ENCODE measurements around the gene ZP2.
"Not testable (repeated sequence)": the region's sequence is repeated elsewhere in the genome, so short reads cannot be mapped to it uniquely, and the experiment has no call there.

Gene ZP2

DNA sequence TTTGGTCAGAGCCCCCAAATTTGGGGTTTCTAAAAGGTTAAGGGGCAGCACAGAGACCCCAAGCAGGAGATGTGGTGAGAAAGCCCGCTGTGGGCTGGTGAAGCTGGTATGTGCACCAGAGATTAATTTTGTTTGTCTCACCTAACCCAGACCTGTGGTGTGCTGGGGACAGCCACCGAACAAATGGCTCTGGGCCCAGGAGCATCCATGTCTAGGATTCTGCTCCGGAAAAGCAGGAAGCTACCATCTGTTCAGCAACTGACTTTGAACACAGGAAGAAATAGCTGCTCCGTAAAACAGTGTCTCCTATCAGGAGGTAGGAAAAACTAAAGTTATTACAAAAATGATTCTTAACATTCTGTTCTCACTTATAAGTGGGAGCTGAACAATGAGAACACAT, 2.7 kb upstream of the ZP2 start:
- no peak for DNase-seq

DNA sequence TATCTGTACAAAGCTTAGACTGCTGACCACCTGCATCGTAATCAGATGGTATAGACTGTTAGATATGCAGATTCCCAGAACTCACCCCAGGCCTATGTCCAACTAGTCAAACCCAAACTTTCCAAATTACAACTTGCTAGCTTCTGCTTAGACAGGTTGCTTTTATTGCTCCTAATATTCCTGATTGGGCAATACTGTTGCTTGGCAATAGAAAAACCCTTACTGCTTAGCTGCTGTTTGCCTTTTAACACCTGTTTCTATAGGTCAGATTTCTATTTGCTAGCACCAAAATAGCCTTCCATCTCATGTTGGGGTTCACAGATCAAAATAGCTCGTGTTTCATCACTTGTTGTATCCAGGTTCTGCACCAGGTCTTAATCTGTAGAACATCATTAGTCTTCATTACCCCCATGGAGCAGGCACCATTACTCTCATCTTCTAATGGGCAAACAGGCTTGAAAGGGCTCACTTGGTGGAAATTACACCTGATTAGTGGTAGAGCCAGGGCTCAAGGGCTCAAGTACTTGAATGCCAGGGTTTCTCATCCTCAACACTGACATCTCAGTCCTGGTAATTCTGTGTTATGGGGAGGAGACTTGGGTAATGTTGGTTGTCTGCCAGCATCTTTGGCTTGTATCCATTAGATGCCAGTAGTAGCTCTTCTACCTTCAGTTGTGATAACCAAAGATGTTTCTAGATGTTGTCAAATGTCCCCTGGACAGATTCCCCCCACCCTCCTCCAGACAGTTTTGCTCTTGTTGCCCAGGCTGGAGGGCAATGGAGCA, 2.7 kb downstream of the ZP2 start:
- DNase-seq: no peak

DNA sequence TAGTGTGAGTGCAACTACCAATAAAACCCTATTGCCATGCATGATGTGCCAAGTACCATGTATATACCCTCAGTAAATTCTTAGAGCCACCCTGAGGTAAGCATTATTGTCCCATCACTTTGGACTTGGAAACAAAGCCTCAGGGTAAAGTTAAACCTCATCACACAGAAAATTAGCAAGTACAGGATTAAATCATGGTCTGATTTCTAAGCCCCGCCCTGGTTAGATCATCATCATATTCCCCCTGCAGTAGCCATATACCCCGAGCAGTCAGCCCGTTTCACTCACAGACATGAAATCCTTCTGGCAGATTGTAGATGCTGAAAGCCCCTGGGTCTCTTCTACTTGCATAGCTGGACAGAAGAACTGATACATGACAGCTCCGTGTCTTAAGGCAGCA, 4.8 kb downstream of the ZP2 start:
- no peak for DNase-seq

DNA sequence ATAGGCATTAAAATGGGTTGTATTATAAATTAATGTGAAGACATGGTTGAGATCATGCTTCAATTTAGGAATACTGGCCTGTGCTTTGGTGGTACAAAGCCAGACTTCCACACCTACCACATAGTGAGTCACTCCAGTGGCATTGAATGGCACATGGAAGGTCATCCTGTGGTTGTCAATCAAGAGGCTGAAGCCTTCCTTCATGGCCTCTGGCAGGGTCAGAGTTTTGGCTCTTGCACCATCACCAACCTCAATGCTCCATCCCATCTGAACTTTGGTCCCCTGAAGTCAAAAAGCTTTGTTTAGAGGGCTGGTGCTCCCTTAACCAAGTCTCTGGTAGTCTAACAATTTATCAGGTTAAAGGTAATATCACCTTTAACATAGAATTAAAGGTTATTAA, 6.1 kb downstream of the ZP2 start:
- no peak for DNase-seq

DNA sequence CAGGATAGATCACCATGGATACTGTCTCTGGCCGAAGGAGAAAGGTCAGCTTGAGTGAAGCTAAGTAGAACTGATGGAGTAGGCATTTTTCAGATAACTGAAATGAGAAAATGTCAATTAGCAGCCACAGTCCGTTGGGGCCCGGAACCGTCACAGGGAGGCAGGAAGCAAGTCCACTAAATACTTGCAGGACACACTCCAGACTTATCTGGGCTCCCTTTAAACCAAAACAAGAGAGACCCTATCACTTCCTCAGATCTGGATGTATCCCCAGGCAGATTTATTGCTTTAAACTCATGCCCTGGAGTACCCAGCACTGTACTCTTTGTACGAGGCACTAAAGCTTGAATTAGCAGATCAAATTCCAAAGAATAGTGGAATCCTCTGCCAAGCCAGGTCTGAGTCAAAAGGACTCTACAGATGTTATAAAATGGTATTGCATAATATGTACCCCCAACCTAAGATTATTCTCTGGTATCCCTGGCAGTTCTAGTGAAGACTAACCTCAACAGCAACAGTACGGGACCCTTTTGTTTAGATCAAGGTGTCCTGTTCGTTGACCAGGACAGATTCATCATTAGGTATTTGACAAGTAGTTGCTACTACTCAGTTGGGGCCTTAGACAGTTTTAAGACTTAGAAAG, 8.1 kb downstream of the ZP2 start:
- no peak for DNase-seq

DNA sequence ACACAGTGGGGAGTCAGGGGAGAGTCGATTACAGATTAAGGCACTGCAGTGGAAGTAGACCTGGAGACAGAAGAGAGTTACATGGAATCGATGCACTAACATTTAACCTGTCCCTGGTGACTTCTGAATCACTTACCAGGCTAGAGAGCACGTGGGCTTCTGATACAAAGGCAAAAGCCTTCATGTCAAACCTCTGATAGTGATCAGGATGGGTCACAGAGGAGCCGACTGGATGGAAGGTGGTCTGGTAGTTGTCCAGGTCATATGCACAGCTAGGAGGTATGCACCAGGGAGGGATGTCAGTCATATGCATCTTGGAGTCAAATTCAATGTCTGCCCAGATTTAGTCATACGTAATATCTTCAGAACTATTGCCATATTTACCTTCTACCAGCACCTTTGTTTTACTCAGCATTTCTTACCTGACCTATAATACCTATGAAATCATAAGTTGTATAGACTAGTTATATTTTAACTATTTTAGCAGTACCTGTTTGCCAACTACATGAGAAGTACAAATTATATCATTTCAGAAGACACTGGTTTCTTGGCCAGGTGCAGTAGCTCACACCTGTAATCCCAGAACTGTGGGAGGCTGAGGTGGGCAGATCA, 11.7 kb downstream of the ZP2 start:
- DNase-seq: no peak

DNA sequence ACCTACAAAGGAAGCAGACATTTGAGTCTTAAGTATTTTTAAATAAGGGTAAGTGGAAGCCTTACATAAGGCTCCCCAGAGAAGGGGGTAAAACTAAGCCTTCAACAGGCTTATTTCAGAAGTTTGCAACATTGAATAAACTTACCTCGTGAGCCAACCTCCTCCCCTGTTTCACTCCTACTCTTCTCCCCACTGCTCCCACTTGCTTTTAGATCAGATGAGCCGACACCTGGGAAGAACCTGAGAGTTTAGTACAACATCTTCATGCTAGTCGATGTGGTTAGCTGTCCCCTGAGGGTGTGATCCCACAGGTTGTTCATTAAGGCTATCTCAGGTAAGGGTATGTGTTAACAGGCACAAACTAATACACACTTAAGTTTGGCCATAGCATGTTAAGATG, 13.8 kb downstream of the ZP2 start:
- no peak for DNase-seq

DNA sequence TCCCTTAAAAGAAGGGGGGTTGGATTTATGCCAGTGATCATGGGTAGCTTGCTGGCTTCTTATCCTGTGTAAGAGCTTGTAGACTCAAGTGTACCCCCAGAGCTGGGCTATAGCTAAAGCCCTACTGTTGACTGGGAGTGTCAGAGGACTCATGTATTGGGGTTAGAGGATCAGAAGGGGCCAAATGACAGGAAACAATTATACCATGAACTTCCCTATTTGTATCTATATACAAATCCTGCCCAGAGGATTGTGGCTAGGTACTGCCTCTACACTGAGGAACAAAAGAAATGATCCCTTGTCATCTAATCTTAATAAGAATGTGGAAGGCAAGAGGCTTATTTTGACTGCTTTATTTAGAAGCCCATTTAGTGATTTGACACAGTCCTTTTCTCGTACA, 14.3 kb downstream of the ZP2 start:
- peak in 1 of 2 donors; percentile 8 for DNase-seq

DNA sequence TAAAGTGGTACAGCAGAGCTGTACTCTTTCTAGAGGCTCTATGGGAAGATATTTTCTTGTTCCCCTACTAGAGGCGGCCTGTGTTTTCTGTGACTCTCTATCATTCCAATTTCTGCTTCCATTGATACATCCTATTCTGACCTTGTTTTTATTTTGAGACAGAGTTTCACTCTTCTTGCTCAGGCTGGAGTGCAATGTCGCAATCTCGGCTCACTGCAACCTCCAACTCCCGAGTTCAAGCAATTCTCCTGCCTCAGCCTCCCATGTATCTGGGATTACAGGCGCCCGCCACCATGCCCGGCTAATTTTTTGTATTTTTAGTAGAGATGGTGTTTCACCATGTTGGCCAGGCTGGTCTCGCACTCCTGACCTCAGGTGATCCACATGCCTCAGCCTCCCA, 16.0 kb downstream of the ZP2 start:
- DNase-seq: not testable (repeated sequence)

DNA sequence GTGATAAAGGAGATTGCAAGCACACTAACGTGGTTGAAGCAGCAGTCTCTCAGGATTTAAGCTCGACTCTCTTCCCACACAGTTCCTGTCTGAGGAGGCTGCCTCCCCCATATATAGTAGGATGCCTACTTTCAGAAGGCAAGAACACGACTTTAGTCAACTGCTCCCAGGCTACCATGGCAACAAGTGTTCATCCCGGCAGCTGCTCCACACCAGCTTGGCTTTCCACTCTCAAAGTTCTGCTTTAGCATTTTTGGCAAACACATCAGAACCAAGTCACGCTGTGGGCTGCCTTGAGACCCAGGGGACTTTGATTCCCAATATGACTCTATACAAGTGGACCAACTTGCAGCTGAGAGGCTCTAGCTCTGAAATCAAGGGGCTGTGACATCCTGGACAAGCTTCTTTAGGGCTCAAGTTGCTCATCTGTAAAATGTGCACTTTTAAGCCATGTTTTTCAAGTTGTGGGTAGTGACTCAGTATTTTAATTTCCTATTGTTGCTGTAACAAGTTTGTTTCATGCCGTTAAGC, 16.5 kb downstream of the ZP2 start:
- DNase-seq: no peak

DNA sequence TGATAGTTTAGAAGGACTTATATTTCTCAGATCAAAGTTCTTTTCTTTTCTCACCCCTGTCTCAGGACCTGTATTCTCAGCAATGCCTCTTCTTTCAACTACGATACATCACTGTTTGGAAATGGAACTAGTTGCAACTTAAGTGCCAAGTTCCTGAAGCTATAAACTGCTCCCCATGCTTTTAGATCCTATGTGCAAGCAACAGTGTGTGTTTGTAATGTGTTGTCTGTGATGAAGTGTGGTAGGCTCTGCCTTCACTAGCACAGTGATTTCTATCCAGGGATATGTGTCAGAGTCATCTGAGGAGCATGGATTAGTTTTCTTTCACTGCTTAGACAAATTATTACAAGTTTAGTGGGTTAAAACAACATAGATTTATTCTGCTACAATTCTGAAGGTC, 18.4 kb downstream of the ZP2 start:
- DNase-seq: no peak

DNA sequence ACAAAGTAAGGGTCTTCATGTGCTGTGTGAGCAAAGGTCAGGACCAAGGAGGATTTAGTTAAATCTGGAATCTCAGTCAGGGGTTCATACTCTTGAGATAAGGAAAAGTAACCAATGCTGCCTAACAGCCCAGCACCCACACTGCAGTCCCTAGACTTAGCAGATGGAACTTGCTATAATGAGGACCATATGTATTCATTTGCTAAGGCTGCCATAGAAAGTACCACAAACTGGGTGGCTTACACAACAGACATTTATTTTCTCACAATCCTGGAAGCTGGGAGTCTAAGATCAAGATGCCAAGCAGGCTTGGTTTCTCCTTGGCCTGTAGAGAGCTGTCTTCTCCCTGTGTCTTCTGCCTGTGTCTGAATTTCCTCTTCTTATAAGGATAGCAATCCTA, 20.8 kb downstream of the ZP2 start:
- no peak for DNase-seq

DNA sequence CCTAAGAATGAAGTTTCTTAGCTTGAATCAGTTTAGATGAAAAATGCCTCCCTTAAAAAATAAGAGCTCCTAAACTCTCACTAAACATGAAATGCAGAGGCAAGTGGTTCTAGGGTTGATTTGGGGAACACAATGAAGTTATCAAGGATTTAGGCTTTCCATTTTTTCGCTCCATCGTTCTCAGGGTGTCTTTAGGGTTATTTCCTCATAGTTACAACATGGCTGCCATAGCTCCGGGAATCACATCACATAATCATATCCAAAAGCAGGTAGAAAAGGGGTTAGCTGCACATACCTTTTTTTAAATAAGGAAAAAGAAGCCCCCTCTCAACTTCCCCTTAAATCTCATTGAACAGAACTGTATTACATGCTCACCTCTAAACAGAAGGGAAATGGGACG, 21.4 kb downstream of the ZP2 start:
- no peak for DNase-seq

DNA sequence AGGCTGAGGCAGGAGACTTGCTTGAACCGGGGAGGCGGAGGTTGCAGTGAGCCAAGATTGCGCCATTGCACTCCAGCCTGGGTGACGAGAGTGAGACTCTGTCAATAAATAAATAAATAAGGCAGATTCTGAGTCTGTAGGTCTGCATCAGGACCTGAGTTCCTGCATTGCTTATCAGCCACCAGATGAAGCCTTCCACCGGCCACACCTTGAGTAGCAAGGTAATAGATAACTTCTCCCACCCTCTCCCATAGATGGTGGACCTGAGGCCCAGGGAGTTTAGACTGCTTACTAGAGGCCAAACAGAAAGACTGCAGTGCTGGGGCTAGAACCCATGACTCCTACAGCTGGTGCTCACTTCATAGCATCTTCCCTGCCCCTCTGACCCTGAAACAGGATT, 22.1 kb downstream of the ZP2 start:
- no peak for DNase-seq

DNA sequence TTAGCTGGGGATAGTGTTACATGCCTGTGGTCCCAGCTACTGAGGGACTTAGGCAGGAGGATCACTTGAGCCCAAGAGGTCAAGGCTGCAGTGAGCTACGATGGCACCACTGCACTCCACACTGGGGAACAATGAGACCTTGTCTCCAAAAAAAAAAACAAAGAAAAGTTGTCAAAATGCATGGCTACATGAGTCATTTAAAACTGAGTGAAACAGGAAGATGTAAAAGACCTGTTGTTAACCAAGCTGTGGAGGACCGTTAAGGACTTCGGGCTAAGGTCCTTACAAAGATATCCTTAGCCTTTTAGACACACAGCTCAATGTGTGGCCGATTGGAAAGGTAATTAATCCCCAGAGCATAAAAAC, 25.1 kb downstream of the ZP2 start:
- DNase-seq: no peak

DNA sequence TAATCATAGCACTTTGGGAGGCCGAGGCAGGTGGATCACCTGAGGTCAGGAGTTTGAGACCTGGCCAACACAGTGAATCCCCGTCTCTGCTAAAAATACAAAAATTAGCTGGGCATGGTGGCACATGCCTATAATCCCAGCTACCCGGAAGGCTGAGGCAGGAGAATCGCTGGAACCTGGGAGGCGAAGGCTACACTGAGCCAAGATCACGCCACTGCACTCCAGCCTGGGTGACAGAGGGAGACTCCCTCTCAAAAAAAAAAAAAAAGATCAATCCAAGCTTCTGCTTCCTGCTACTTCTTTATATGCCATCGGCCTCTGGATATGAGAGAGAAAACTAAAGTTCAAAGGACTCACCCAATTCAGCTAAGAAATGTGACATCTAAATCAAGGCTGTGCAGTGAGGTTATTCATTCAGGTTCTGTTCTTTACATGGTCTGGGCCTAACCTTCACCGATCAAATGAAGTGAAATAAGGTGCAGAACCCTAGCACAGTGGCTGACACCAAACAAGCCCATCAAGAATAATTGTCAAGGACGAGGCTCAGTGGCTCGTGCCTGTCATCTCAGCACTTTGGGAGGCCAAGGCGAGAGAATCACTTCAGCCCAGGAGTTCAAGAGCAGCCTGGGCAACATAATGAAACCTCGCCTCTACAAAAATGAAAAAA, 25.6 kb downstream of the ZP2 start:
- no peak for DNase-seq

DNA sequence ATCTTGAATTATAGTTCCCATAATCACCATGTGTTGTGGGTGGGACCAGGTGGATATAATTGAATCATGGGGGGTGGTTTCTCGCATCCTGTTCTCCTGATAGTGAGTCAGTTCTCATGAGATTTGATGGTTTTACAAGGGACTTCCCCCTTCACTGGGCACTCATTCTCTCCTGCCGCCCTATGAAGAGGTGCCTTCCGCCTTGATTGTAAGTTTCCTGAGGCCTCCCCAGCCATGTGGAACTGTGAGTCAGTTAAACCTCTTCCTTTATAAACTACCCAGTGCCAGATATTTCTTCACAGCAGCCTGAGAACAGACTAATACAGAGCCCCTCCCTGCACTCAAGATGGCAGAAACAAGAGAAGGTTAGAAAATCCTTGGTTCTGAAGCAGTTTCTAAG, 26.5 kb downstream of the ZP2 start:
- DNase-seq: peak; percentile 3 to 42

DNA sequence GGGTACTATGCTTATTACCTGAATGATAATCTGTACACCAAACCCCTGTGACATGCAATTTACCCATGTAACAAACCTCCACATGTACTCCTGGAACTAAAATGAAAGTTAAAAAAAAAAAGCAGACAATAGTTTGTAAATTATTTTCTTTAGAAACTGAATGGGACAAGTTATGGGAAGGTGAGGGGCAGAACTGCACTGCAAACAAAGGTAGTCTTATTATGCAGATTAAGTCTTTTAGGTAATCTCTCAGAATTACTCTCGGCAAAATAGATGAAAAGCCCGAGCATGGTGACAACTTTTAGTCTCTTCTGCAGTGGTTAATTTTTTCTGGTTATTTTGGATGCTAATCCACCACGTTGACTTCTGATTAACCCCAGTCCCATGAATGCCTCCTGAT, 27.4 kb downstream of the ZP2 start:
- no peak for DNase-seq

DNA sequence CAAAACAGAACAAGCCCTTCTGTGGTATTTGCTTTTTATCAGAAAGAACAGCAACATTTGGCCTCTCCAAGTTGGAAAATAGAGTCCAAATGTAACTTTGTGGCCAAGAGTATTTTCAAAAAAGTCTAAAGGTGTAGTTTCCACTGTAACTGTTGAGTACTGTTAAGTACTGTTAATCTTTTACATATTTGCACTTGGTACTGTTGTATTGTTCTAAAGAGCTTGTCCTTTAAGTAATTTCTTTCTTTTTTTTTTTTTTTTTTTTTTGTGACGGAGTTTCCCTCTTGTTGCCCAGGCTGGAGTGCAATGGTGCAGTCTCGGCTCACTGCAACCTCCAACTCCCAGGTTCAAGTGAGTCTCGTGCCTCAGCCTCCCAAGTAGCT, 31.4 kb downstream of the ZP2 start:
- DNase-seq: no peak

DNA sequence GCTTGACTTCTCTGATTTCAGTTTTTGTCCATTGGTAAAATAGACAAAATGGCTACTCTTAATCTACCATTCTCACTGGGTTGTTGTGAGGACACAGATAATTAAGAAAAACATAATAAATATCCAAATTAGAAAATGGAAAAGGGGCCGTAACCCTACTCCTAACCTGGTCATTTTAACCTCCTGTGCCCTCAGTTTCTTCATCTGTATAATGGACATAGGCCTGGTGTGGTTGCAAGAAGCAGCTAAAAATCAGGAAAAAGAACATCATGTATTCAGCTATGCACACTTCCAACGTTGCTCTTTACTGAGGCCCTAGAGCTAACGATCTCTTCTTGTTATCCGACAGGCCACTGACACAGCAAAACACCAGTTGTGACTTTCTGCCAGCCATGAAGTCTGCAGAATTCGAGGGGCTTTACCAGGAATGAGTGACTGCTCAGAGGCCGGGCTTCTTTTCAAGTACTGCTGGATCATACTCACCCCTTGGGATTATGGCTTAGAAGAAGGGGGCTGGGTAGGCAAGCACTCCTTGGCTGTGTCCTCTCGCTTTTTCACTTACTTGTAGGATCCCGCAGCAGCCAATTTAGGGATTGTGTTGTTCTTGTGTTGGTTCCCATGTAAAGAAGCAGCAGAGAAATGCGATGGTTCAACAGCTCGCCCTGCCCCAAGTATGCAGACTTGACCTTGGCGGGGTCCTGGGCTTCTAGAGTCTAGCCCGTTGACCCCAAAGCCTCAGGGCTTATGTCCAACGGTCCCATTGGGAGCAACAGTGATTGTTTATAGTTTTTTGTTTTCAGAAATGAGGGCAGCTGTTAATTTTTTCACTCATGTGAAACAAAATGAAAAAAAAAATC, 32.0 kb downstream of the ZP2 start:
- DNase-seq: no peak

DNA sequence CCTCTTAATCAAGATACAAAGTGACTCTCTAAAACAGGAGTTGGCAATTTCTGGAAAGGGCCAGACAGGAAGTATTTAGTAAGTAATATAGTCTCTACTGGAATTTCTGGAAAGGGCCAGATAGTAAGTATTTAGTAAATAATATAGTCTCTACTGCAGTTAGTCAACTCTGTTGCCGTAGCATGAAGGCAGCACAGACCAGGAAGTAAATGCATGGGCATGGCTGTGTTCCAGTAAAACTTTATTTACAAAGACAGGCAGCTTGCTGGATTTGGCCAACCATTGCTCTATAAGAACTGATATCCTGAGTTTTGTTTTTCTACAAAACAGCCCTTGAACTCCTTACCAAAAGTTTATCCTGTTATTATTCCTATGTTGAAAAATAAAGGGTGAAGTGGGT, 36.0 kb downstream of the ZP2 start:
- DNase-seq: no peak

DNA sequence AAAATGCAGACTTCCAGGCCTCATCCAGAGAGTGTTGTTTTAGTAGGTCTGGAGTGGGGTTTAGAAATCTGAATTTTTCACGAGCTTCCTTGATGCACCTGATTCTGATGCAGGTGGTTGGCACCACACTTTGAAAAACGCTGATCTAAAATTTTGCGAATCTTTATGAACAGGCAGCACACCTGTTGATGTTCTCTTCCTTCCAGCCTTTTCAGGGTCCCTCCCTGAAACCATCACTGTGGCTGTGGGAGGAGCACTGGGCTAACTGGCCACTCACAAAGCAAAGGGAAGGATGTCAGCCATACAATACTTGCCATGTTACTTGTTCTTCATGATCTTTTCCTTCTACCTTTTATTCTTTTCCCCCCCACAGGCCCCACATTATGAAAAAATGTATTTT, 38.7 kb downstream of the ZP2 start:
- no peak for DNase-seq

DNA sequence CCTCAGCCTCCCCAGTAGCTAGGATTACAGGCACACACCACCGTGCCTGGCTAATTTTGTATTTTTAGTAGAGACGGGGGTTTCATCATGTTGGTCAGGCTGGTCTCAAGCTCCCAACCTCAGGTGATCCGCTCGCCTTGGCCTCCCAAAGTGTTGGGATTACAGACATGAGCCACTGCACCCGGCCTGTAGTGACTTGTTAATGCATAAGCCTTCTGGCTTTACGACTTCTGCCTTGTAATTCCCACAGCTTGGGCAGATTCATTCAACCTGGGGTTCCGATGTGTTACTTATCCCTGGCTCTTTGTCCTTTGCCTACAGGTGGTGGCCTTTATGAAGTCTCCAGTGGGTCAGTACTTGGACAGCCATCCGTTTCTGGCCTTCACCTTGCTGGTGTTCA, 41.3 kb downstream of the ZP2 start:
- not testable (repeated sequence) for DNase-seq
